Lower leg skin (tissue), 4 donors: Measurements from ENCODE around the gene ZBTB17. TPM values are rescaled to one million over a fixed set of nuclear protein-coding genes. Genes with fewer than 3 reads are reported as not detected.
"Not testable (repeated sequence)": the region's sequence is repeated elsewhere in the genome, so short reads cannot be mapped to it uniquely, and the experiment has no call there.

Source experiments
- DNase-seq, 2 donors: peaks; one replicate each; pipeline ENCODE4 v3.0.0-alpha.2; 2019; ENCODE audit warnings: low spot score in 2 of 2
- H3K4me3 ChIP-seq: fragments of 200-600 bp; sonication (generic); 2 replicates; pipeline ENCODE4 v1.5.1; 2017; ENCODE audit warnings: mild to moderate bottlenecking, low read depth; ENCODE audit not compliant: poor library complexity, severe bottlenecking
- POLR2A ChIP-seq, 2 donors: fragments of 450-650 bp; IDR thresholded peaks; one replicate each; pipeline ENCODE4 v1.6.1; 2016 to 2017; ENCODE audit warnings: antibody characterized with exemption in 2 of 2, mild to moderate bottlenecking in 1 of 2, moderate library complexity in 1 of 2
- WGBS, 2 donors: methylation state at CpG; one replicate each; pipeline ENCODE4 v1.1.5; 2018; 5-methylcytosine and 5-hydroxymethylcytosine counted together
- intact Hi-C: fragments of 100-400 bp; cut with DNase I; formaldehyde crosslinking; loops from one replicate; pipeline ENCODE4 v1.15.0; 2023; ENCODE audit warnings: low total_unique reads
- total RNA-seq, 4 donors: library from RNA; depleted of rRNA; stranded (reverse); fragments of >200 nt; gene quantifications; one replicate each; pipeline ENCODE4 v1.1.0, GENCODE V29; 2016
- TF ChIP-seq, protein P1 (sequence below), 3 donors: fragments of 450-650 bp; IDR thresholded peaks; one replicate each; pipeline ENCODE4 v1.5.1; 2016; ENCODE audit warnings: antibody characterized with exemption in 3 of 3, mild to moderate bottlenecking in 3 of 3, moderate library complexity in 2 of 3

ZBTB17 gene
- total RNA-seq, 4 donors from 2014 or later = 25.9 to 42.4 (median 29.3) TPM

DNA sequence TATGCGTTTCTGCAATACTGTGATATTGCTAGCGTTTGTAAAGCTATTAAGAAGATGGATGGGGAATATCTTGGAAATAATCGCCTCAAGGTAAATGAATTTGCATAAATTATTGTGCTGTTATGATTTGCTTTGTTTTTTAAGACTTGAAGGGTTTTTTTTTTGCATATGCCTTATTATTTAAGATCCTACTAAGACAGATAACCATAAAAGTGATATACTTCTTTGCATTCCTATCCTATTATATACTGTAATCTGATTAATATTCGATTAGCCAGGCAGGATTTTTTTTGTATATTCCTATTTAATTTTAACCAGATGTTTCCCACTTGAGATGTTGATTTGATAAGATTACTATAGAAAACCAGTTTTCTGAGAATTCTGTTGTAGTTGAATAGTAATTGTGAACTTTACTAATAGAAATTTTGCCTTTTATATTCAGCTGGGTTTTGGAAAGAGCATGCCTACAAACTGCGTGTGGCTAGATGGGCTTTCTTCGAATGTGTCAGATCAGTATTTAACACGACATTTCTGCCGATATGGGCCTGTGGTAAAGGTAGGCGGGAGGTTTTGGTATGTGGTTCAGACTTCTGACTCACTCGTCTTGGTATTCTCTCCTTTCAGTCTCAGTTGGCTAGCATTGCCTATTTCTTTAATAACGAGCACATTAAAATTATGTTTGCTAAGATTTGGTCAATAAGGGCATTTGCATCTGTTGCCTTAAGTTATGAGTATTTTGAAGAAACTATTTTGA, 56.8 kb downstream of the ZBTB17 start:
- intact Hi-C loops = no loop called here
- TF ChIP-seq, protein P1, sequence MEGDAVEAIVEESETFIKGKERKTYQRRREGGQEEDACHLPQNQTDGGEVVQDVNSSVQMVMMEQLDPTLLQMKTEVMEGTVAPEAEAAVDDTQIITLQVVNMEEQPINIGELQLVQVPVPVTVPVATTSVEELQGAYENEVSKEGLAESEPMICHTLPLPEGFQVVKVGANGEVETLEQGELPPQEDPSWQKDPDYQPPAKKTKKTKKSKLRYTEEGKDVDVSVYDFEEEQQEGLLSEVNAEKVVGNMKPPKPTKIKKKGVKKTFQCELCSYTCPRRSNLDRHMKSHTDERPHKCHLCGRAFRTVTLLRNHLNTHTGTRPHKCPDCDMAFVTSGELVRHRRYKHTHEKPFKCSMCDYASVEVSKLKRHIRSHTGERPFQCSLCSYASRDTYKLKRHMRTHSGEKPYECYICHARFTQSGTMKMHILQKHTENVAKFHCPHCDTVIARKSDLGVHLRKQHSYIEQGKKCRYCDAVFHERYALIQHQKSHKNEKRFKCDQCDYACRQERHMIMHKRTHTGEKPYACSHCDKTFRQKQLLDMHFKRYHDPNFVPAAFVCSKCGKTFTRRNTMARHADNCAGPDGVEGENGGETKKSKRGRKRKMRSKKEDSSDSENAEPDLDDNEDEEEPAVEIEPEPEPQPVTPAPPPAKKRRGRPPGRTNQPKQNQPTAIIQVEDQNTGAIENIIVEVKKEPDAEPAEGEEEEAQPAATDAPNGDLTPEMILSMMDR (IDR thresholded peaks at IDR 0.05) = no peak
- TF ChIP-seq POLR2A (IDR thresholded peaks at IDR 0.05) = no peak
- no peak for DNase-seq
- no peak overlapping the region for H3K4me3 ChIP-seq
- 45 to 56% methylated on average over 11 of the region's 11 CpGs for WGBS, 2 donors

DNA sequence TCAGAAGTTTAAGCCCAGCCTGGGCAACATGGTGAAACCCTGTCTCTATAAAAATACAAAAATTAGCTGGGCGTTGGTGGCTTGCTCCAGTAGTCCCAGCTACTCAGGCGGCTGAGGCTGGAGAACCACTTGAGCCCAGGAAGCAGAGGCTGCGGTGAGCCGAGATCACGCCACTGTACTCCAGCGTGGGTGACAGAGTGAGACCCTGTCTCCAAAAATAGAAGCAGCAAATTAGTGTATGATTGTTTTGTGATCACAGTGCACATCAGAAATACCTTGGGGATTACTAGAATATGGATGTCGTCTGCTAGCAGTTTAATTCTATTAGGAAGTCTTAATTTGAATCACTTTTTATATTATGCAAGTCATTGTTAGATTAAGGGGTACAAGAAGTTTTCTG, 59.0 kb downstream of the ZBTB17 start:
- no peak for DNase-seq
- 81 to 89% methylated on average over 7 of the region's 7 CpGs for WGBS, 2 donors
- TF ChIP-seq POLR2A (IDR thresholded peaks at IDR 0.05) = no peak
- TF ChIP-seq, protein P1 (IDR thresholded peaks at IDR 0.05) = no peak
- H3K4me3 ChIP-seq = no peak overlapping the region
- intact Hi-C loops = no loop called here

DNA sequence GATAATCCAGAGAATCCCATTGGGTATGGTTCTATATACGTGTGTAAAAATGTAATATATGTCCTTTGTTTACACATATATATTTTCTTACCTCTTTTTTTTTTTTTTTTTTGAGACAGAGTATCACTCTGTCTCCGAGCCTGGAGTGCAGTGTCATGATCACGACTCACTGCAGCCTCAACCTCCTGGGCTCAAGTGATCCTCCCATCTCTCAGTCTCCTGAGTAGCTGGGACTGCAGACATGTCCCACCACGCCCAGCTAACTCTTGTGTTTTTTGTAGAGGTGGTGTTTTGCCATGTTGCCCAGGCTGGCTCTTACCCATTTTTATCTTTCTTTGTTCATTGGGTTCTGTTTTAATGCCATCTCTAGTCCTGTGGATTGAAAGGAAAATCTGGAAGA, 59.5 kb downstream of the ZBTB17 start:
- WGBS, 2 donors = 55 to 65% methylated on average over 4 of the region's 4 CpGs
- intact Hi-C loops = no loop called here
- H3K4me3 ChIP-seq = no peak overlapping the region
- TF ChIP-seq, protein P1 (IDR thresholded peaks at IDR 0.05) = no peak
- TF ChIP-seq POLR2A (IDR thresholded peaks at IDR 0.05) = no peak
- DNase-seq = no peak

DNA sequence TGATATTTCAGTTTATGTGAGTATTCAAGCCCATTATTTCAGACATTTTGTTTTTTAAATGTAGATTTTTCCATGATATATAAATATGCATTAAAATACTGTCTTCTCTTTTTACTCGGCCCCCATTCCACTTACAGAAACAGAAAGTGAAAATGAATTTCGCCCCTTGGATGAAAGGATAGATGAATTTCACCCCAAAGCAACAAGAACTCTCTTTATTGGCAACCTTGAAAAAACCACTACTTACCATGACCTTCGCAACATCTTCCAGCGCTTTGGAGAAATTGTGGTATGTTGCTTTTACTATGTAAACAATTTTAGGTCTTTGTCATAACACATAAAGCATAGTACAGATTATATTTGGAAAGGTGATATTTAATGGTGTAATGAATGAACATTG, 59.9 kb downstream of the ZBTB17 start:
- no peak overlapping the region for H3K4me3 ChIP-seq
- intact Hi-C loops = no loop called here
- 72 to 79% methylated on average over 4 of the region's 4 CpGs for WGBS, 2 donors
- TF ChIP-seq POLR2A (IDR thresholded peaks at IDR 0.05) = no peak
- TF ChIP-seq, protein P1 (IDR thresholded peaks at IDR 0.05) = no peak
- DNase-seq = no peak

DNA sequence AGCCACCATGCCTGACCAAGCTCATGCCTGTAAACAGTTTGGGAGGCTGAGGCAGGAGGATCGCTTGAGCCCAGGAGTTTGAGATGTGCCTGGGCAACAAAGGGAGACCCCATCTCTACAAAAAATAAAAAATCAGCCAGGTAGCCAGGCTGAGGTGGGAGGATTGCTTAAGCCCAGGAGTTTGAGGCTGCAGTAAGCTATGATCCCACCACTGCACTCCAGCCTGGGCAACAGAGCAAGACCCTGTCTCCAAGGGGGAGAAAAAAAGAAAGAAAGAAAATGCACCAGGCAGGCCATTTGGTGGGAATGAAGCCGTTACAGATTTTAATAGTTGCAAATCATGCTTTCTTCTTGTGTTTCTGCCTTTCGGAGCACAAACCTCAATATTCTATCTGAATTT, 62.3 kb downstream of the ZBTB17 start:
- WGBS, 2 donors = 98 to 100% methylated on average over 3 of the region's 3 CpGs
- DNase-seq, intact Hi-C loops, H3K4me3 ChIP-seq: not testable (repeated sequence)

DNA sequence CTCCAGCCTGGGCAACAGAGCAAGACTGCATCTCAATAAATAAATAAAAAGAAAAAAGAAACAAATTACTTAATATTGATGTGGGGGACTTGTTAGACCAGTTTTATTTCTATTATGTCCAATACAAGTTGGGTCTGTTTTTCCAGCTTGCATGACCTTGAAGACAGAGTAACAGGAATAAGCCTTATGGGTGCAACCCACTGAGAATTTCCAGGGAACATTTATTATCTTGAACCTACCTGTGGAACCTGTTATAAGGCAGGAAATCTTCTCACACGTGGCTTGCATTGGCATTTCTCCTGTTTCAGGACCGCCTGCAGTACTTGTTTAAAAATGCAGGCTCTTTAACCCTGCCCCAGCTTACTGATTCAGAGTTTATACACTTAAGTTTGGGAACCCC, 64.0 kb downstream of the ZBTB17 start:
- no peak for DNase-seq
- TF ChIP-seq, protein P1 (IDR thresholded peaks at IDR 0.05) = no peak
- TF ChIP-seq POLR2A (IDR thresholded peaks at IDR 0.05) = no peak
- intact Hi-C loops = no loop called here
- 40 to 67% methylated on average over 2 of the region's 2 CpGs for WGBS, 2 donors
- H3K4me3 ChIP-seq = no peak overlapping the region
